Measurements from ENCODE around the gene ITGB2. TPM values are rescaled to one million over a fixed set of nuclear protein-coding genes. Genes with fewer than 3 reads are reported as not detected.

Gene ITGB2
- total RNA-seq, 1 donor from 2014 or later, result 0.15 TPM

DNA sequence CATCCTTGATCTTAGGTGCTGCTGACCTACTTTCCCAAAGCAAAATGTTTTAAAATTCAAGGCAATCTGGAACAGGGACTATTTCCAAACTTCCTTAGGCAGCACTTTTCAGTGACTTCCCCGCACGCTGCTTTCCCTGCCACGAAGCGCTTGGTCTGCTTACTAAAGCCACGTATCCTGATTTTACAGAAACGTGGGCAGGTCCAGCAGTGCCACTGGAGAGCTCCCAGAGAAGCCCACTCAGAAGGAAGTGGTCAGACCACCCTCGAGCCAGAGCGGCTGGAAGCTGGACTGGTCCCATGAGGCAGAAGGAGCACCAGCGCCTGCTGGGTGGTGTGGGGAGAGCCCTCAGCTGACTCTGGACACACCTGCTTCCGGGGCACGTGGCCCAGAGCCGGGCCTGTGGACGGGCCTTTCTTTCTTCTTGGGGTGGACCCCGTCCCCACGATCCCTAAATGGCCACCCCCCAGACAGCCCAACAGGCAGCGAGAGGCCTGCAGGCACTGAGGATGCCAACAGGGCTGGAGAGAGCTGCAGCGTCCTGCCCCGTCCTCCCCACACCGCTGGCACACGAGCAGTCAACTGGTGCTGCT lies 70.4 kb downstream of the ITGB2 start:
- Mint-ChIP-seq H3K27me3 (ENCODE audit: low read depth) (no peaks in the 10 kb centered on the region), H3K4me3 (ENCODE audit: unreplicated experiment) (no peak overlapping the region), H3K9me3 (ENCODE audit: low read depth) (no peaks in the 10 kb centered on the region), H3K4me1 (ENCODE audit: low read depth) (peaks cover 12% of the 10 kb centered on the region), H3K27ac (ENCODE audit: unreplicated experiment) (no peak overlapping the region), H3K36me3 (ENCODE audit: low read depth) (peaks cover 32% of the 10 kb centered on the region)
- peak; percentile 78 for DNase-seq (ENCODE audit: low spot score)
- TF ChIP-seq, protein P1, sequence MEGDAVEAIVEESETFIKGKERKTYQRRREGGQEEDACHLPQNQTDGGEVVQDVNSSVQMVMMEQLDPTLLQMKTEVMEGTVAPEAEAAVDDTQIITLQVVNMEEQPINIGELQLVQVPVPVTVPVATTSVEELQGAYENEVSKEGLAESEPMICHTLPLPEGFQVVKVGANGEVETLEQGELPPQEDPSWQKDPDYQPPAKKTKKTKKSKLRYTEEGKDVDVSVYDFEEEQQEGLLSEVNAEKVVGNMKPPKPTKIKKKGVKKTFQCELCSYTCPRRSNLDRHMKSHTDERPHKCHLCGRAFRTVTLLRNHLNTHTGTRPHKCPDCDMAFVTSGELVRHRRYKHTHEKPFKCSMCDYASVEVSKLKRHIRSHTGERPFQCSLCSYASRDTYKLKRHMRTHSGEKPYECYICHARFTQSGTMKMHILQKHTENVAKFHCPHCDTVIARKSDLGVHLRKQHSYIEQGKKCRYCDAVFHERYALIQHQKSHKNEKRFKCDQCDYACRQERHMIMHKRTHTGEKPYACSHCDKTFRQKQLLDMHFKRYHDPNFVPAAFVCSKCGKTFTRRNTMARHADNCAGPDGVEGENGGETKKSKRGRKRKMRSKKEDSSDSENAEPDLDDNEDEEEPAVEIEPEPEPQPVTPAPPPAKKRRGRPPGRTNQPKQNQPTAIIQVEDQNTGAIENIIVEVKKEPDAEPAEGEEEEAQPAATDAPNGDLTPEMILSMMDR (IDR thresholded peaks at IDR 0.05), result no peak

DNA sequence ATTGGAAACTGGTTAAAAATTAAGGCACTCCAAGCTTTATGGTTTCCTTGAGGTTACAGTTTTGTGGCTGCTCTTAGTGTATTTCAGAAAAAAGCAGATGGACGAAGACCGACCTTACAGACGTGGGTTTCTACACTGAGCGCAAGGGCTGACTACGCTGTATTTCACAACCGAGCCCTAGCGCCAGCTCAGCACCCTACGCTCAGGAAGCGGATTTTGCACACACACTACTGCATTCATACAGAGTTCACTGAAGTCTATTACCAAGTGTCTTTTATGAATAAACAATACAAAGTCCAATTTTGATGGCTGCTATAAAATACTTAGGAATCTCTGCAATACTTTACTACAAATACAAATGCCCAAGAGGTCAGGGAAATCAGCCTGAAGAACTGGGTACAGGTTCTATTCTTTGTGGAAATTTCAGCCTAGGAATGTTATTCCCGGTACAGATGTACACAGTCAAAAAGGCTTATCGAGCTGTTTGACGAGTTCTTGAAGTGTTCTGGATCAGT lies 71.0 kb downstream of the ITGB2 start:
- H3K4me1 Mint-ChIP-seq (ENCODE audit: low read depth), result peaks cover 13% of the 10 kb centered on the region
- TF ChIP-seq, protein P1 (IDR thresholded peaks at IDR 0.05), result no peak
- no peak overlapping the region for H3K4me3 Mint-ChIP-seq (ENCODE audit: unreplicated experiment)
- peak; percentile 20 for DNase-seq (ENCODE audit: low spot score)
- peaks cover 26% of the 10 kb centered on the region for H3K36me3 Mint-ChIP-seq (ENCODE audit: low read depth)
- no peaks in the 10 kb centered on the region for H3K9me3 Mint-ChIP-seq (ENCODE audit: low read depth)
- no peaks in the 10 kb centered on the region for H3K27me3 Mint-ChIP-seq (ENCODE audit: low read depth)
- no peak overlapping the region for H3K27ac Mint-ChIP-seq (ENCODE audit: unreplicated experiment)

DNA sequence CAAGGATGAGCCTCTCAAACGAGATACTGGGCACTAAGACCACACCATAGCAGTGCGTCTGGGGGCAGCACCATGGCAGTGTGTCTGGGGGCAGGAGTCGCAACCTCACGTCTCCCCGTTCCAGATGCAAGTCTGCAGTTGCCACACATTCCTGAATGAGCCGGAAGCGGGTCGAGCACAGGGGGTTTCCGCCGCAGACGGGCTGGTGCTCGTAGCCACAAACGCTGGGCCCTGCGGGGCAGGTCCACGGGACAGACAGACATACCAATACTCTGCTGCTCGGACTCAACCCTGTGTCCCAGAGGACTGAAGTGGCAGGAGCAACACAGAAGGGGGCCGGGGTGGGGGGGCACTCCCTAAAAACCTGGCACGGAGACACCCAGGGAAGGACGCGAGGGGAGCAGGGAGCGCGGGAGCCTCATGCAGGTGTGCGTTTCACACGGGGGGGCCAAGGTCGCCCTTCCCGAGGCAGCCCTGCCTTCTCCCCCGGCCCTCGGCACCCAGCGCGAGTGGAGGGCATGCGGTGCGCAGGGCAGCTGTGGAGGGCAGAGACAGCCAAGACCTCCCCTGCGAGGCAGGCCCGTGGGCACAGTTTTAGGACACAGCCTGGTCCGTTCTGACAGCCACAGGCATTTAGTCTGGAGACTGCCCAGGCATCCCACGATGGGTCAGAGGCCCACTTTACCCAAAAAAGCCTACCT lies 71.7 kb downstream of the ITGB2 start:
- Mint-ChIP-seq H3K4me3 (ENCODE audit: unreplicated experiment) (no peak overlapping the region), H3K4me1 (ENCODE audit: low read depth) (peaks cover 18% of the 10 kb centered on the region), H3K36me3 (ENCODE audit: low read depth) (peaks cover 19% of the 10 kb centered on the region), H3K27ac (ENCODE audit: unreplicated experiment) (no peak overlapping the region), H3K9me3 (ENCODE audit: low read depth) (no peaks in the 10 kb centered on the region), H3K27me3 (ENCODE audit: low read depth) (peaks cover 2% of the 10 kb centered on the region)
- TF ChIP-seq, protein P1 (IDR thresholded peaks at IDR 0.05), result no peak
- DNase-seq (ENCODE audit: low spot score), result peak; percentile 84

DNA sequence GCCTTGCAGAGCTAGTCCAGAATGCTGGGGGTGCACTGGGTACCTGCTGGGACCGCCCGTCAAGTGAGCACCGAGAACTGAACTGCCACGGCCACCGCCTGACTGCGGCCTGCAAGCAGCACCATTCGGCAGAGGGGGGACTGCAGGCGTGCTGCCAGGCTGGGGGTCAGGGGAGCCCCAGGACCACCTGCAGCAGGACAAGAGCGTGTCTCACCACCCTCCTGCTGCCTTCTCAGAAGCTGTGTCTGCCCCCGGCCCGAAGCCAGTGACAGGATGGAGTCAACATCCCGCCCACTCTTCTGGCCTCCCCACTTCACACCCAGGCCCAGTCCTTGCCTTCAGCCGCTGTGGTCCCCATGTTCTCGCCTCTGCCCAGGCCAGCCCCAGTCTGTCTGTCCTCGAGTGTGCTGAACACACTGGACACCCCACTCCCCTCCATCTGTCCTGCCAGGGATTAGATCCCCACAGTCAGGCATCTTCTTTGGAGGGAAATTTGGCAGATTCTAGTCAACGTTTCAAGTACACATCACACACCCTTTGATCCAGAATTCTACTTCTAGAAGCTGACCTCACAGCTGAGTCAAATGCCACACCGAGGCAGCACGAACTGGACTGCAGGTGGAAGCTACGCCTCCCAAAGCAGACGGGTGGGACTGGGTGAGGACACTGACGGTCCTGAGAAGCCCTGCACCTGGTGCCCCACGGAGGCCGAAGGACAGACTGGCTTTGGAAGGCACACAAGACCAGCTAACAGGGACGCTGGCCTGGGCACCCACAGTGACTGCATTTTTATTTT lies 73.2 kb downstream of the ITGB2 start:
- peaks cover 18% of the 10 kb centered on the region for H3K4me1 Mint-ChIP-seq (ENCODE audit: low read depth)
- no peak for DNase-seq (ENCODE audit: low spot score)

More for the DNA sequence above, 73.2 kb downstream of the ITGB2 start:
- Mint-ChIP-seq H3K27me3 (ENCODE audit: low read depth) (peaks cover 4% of the 10 kb centered on the region), H3K27ac (ENCODE audit: unreplicated experiment) (no peak overlapping the region), H3K9me3 (ENCODE audit: low read depth) (no peaks in the 10 kb centered on the region), H3K4me3 (ENCODE audit: unreplicated experiment) (no peak overlapping the region), H3K36me3 (ENCODE audit: low read depth) (peaks cover 17% of the 10 kb centered on the region)
- TF ChIP-seq, protein P1 (IDR thresholded peaks at IDR 0.05), result no peak

Data from chondrocyte (in vitro differentiated cells).